Tibial artery (tissue), 4 donors: Measurements from ENCODE around the gene RNF26.

Source experiments
- DNase-seq, 2 donors: peaks; one replicate each; pipeline ENCODE4 v3.0.0-alpha.2; 2019
- H3K27ac ChIP-seq, 2 donors: fragments of 200-600 bp; sonication (generic) in 1 of 2; 1 replicate in 1 of 2; 2 replicates in 1 of 2; pipeline ENCODE4 v1.5.1; 2018 to 2019; ENCODE audit warnings: mild to moderate bottlenecking in 1 of 2
- H3K27me3 ChIP-seq, 2 donors: fragments of 200-600 bp; sonication (generic) in 1 of 2; one replicate each; pipeline versions ENCODE4 v1.5.1 to v1.6.0; 2016 to 2019
- H3K36me3 ChIP-seq, 3 donors: fragments of 200-600 bp; sonication (generic) in 2 of 3; one replicate each; pipeline ENCODE4 v1.5.1; 2016 to 2019; ENCODE audit warnings: mild to moderate bottlenecking in 2 of 3
- H3K4me1 ChIP-seq, 4 donors: fragments of 200-600 bp; sonication (generic) in 2 of 4; 1 replicate in 3 of 4; 2 replicates in 1 of 4; pipeline ENCODE4 v1.5.1; 2016 to 2019
- H3K4me3 ChIP-seq, 2 donors: fragments of 200-600 bp; sonication (generic) in 1 of 2; 1 replicate in 1 of 2; 2 replicates in 1 of 2; pipeline ENCODE4 v1.5.1; 2018 to 2019; ENCODE audit warnings: mild to moderate bottlenecking in 2 of 2
- H3K9me3 ChIP-seq, 3 donors: fragments of 200-600 bp; sonication (generic) in 1 of 3; one replicate each; pipeline ENCODE4 v1.5.1; 2016 to 2019
- CTCF ChIP-seq, 2 experiments: fragments of 200-600 bp in 1 of 2; fragments of 450-650 bp in 1 of 2; IDR thresholded peaks; one replicate each; pipeline ENCODE4 v1.5.1; 2017 to 2019; ENCODE audit warnings: antibody characterized with exemption in 2 of 2, mild to moderate bottlenecking in 1 of 2, moderate library complexity in 1 of 2
- intact Hi-C: fragments of 100-400 bp; cut with DNase I; formaldehyde crosslinking; loops from one replicate; pipeline ENCODE4 v1.15.0; 2023; ENCODE audit warnings: low total_unique reads

RNF26 gene

GRCh38 chr11:119309411-119309810 is 24.9 kb upstream of the RNF26 start:
- intact Hi-C loops: no loop called here
- H3K27me3 ChIP-seq: no peaks in the 10 kb centered on the region
- H3K36me3 ChIP-seq: peaks cover 65 to 67% (median 67%) of the 10 kb centered on the region in 3 donors
- TF ChIP-seq CTCF (IDR thresholded peaks at IDR 0.05): no peak
- DNase-seq: no peak
- H3K4me1 ChIP-seq: peaks cover 0 to 98% (median 73%) of the 10 kb centered on the region in 4 donors
- H3K4me3 ChIP-seq: no peak overlapping the region
- no peaks in the 10 kb centered on the region for H3K9me3 ChIP-seq
- peak overlapping the region; percentile 99 for H3K27ac ChIP-seq

GRCh38 chr11:119309953-119310681 is 24.2 kb upstream of the RNF26 start:
- DNase-seq: peak in 1 of 2 donors; percentile 67
- peak overlapping the region; percentile 99 for H3K27ac ChIP-seq

GRCh38 chr11:119310682-119311052 is 23.7 kb upstream of the RNF26 start:
- H3K4me1 ChIP-seq: peaks cover 0 to 92% (median 70%) of the 10 kb centered on the region in 4 donors
- H3K27ac ChIP-seq: peak overlapping the region; percentile 99
- peak overlapping the region; percentile 97 to 99 for H3K4me3 ChIP-seq
- peaks cover 73 to 80% (median 77%) of the 10 kb centered on the region in 3 donors for H3K36me3 ChIP-seq
- no peaks in the 10 kb centered on the region for H3K9me3 ChIP-seq
- intact Hi-C loops: no loop called here
- no peaks in the 10 kb centered on the region for H3K27me3 ChIP-seq
- no peak for TF ChIP-seq CTCF (IDR thresholded peaks at IDR 0.05)
- peak in 1 of 2 donors; percentile 71 for DNase-seq

More at GRCh38 chr11:119309953-119310681, 24.2 kb upstream of the RNF26 start:
- Histone ChIP-seq H3K9me3 (no peaks in the 10 kb centered on the region), H3K4me1 (peaks cover 0 to 97% (median 72%) of the 10 kb centered on the region in 4 donors), H3K27me3 (no peaks in the 10 kb centered on the region), H3K36me3 (peaks cover 72 to 74% (median 73%) of the 10 kb centered on the region in 3 donors), H3K4me3 (peak overlapping the region in 1 of 2 donors; percentile 97)
- intact Hi-C loops: no loop called here
- TF ChIP-seq CTCF (IDR thresholded peaks at IDR 0.05): no peak

GRCh38 chr11:119314726-119315125 is 19.6 kb upstream of the RNF26 start:
- peaks cover 0 to 84% (median 68%) of the 10 kb centered on the region in 4 donors for H3K4me1 ChIP-seq
- peak in 1 of 2 donors; percentile 68 for DNase-seq

More at GRCh38 chr11:119314726-119315125, 19.6 kb upstream of the RNF26 start:
- peak overlapping the region; percentile 99 for H3K27ac ChIP-seq
- no peak for TF ChIP-seq CTCF (IDR thresholded peaks at IDR 0.05)
- H3K36me3 ChIP-seq: peaks cover 53 to 62% (median 60%) of the 10 kb centered on the region in 3 donors
- H3K4me3 ChIP-seq: peak overlapping the region; percentile 97 to 99
- intact Hi-C loops: no loop called here
- H3K9me3 ChIP-seq: no peaks in the 10 kb centered on the region
- H3K27me3 ChIP-seq: no peaks in the 10 kb centered on the region
